ENCODE results near the gene GZF1.
A peak's percentile ranks its signal among the peaks of the same experiment; 100 is the strongest.
"Not testable (repeated sequence)": the region's sequence is repeated elsewhere in the genome, so short reads cannot be mapped to it uniquely, and the experiment has no call there.

Gene GZF1

DNA sequence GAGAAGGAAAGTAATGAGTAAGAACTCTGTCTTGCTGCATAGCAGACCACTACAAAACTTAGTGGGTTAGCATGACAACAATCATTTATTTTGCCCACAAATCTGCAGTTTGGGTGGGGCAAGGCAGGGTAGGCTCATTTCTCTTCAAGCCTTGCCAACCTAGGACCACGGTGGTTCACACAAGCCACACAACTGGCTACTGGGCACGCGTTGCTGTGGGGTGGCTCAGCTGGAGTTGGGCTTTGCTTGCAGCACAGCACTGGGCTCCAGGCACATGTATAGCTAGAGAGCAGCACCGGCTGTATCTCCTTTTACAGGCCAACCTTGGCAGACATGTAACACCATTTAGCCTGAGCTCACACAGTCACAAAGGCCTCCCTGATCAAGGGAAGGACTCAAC lies 16.0 kb upstream of the GZF1 start:
- DNase-seq (ENCODE audit: low read depth in 2 of 2) = no peak

DNA sequence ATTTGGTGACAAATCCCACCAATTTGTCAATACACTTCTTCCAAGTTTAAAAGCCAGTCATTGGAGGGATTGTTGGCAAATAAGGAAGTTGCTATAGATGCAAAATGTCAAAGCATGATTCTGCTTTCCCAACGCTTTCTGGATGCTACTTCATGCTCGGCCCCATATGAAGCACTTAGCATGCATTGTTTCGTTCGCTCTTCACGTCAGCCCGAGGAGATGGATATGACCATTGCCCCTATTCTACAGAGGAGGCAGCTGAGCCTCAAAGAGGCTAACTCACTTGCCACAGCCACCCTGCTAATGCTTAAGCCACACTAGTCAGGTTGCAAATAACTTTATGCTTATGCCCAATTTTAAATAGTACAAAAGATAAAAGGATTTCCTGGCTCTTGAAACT lies 14.2 kb upstream of the GZF1 start:
- DNase-seq (ENCODE audit: low read depth in 2 of 2) = no peak

DNA sequence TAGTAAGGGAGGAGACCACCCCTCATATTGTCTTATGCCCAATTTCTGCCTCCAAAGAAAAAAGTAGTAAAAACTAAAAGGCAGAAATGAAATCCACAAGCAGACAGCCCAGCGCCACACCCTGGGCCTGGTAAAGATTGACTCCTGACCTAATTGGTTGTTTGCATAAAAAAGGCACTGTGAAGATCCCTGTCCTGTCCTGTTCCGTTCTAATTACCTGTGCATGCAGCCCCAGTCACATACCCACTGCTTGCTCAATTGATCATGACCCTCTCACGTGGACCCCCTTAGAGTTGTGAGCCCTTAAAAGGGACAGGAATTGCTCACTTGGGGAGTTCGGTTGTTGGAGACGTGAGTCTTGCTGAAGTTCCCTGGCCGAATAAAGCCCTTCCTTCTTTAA lies 13.5 kb upstream of the GZF1 start:
- DNase-seq (ENCODE audit: low read depth in 2 of 2) = not testable (repeated sequence)

DNA sequence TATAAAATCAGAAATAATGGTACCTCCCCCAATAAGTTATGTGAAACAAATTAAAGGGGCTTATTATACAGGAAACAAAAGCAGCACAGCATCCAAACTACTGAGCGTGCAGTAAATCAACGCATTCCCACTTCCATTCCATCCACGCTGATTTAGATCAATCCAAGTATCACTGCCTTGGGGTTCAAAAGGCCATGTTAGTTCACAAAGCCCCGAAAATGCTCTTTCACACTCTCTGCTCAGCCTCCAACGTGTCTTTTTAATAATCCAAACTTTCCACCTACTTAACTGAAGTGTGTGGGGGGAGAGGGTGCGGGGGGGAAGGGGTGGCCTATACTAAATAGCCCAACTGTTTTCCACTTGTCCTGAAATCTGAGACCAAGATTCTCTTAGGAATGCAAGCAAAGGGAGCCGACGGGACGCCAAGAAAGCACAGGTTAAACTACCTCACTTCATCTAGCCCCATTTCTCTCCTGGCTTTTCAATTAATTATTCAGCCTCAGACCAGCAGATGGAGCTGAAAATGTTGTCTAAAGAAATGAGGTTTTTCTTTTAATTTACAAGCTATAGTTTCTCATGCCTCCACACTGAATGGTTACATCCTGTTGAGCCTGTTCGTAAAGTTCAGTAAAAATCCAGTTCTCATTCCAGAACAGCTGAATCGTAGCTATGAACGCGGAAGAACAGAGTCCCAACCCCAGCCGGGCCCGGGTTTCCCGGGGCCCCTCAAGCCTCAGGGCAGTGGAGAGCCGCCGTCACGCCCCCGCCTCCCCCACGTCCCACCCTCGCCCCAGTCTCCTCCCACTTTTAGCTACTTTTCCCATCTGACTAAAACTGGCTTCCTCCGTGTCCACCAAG lies 12.4 kb upstream of the GZF1 start:
- no peak for DNase-seq (ENCODE audit: low read depth in 2 of 2)

DNA sequence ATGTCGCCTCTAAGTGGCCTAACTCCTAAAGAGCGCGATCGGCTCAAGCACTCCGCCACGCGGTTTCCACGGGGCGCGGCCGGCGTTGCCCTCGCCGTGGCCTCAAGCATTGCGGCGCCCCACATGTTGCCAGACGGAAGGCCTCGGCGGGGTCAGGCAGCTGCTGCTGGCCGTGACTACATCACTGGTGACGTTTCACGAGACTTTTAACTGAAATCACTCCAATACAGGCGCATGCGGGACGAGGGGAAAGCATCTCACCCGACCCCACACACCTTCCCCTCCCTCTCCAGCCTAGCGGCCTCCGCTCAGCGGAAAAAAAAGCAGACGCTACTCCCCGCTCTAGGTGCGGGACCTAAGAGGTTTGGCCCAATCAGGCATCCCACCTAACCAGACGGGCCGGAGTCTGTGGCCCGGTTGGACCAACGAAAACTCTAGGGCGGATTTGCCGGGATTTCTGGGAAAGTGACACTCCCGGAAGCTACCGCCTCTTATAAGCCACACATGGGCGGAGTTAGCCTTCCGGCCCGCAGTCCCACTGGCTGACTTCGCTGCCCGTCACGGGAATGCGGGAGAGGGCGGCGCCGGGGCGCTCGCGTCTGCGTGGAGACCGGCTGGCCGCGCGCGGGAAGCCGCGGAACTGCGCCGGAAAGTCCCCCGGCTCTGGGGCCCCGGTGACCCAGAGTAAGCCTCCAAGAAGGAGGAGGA lies 11.6 kb upstream of the GZF1 start, which contains the start of gene NXT1:
TSS of gene NXT1 (plus strand) at position 596 of the 708 bp plus-strand sequence. CDS start 3,251 bp downstream, outside the sequence.
- DNase-seq (ENCODE audit: low read depth in 2 of 2) = peak; percentile 93

DNA sequence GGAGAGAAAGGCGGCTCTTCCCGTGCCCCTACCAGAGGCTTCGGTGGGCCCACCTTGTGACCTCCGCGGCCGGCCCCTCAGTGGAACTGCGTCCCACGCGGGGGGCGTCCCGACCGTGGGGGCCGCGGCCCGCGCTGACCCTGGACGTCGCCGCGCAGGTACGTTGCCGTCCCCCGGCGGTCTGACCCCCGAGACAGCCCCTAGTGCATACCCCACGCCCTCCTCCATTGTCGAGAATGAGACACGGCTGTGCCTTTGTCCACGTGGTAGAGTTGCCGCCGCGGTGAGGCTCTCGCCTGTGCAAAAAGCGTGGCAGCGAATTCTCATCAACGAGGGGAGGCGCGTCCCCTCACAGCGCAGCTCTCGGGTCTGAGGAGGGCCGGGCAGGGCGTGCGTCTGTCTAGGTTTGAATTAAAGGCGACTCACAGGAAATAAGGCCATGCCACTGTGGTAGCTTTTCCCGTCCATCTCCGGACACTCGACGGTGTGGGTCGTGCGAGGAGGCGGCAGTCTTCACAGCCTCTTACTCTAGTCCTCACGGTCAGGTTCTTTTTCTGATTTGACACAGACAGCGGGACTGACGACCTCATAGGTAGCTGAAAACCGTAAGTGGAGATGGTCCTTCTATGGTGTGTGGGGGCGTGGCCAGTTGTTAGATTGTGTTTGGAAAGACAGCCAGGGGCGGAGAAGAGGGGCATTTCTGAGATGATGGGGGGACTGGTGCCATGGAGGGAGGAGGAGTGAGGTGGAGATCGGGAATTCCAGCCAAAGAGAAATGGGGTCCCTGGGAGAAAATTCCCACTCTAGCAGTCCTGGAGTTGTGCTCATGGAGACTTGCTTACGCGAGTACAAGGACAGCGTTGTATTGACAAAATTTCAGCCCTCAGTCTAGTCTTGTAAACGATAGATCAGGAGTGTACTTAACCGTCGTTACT lies 10.8 kb upstream of the GZF1 start:
- peak; percentile 50 to 56 for DNase-seq (ENCODE audit: low read depth in 2 of 2)

DNA sequence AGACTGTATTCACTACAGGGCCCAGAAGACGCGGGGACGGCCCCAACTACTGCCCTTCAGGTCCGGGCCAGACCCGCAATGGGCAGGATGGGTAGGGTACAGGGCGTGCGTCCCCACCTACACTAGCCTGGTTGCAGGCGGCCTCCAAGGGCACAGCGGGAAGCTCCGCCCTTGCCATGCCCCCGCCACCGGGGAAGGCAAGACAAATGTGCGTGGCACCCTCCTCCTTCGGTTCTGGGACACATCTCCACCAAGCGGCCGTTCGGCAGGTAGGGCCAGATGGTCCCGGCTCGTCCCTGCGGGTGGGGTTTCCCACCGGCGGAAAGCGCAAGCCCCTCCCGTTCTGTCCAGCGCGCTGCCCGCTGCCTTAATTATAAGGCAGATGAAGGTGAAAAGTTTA lies 5.8 kb upstream of the GZF1 start:
- DNase-seq (ENCODE audit: low read depth in 2 of 2) = no peak

DNA sequence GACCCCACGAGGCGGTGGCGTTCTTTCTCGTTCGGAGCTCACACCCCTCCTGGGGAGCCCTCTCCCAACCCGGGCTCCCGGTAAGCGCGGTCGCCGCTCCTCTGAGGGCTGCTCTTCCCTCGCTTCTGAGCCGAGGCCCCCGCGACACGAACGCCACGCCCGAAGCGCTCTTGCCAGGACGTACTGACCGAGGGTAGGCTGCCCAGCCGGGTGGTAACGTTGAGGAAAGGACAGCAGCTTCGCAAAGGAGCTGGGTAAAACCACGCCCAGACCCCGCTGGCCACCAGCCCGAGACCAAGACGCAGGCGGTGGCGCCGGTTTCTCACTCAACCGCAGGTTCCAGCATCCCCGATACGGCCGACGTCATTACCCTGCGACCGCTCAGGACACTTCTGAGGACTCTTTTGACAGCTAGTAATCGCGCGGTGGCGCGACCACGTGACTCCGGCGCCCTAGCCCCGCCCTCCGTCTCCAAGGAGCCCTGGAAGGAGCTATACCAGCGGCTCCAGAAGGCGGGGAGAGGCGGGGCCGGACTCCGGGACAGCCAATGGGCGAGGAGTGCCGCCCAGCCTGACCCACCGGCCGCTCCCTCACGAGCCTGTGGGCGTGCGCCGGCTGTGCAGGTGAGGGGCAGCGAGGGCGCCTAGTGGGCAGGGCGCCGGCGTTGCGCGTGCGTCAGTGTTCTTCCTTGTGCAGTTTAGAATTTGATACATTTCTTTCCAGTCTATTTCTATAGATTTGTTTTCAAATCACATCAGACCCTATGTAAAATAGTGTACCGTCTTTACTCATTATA lies 4.0 kb upstream of the GZF1 start:
- peak; percentile 99 to 100 for DNase-seq (ENCODE audit: low read depth in 2 of 2)

DNA sequence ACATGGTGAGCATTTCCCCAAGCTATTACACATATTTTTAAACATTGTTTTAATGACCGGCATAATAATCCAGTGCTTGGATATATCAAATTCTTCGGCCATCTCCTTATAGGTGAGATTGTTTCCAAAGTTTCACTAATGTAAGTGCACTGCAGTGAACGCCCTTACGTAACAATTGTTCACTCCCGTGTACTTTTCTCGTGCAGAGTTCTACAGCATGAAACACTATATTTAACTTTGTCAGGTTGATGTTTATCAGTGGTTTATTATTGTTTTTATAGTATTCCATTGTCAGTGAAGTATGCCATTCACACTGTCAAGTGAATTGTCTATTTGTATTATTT lies 3.4 kb upstream of the GZF1 start:
- DNase-seq (ENCODE audit: low read depth in 2 of 2) = no peak

DNA sequence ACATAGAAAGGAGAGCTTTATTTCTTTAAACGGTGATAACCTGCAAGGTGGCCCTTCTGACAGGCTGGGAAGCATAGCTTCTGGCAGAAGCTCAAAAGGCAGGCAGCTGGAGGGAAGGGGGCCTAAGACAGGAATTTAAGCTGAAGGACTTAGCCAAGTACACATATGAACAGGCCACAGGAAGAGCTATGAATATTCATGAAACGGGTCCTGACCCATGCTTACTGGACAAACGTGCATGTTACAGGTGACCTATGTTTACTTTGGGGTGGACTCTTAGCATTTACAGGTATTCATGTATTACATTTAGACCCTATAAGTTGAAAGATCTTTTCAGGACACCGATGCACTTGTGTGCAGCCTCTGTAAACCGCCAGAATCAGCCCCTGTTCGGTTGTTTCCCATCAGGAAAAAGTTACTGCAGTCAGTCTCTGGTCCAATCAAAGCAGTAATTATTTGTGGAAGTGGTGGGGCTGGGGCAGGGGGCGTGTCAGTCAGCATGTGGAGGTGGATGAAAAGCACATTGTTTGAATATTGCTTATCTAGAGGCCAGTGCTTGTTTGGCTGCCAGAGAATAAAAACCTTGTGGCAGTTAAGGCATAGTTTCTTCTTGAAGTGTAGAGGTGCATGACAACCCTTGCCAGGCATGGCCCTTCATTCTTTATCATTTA lies 2.9 kb upstream of the GZF1 start:
- DNase-seq (ENCODE audit: low read depth in 2 of 2) = no peak

DNA sequence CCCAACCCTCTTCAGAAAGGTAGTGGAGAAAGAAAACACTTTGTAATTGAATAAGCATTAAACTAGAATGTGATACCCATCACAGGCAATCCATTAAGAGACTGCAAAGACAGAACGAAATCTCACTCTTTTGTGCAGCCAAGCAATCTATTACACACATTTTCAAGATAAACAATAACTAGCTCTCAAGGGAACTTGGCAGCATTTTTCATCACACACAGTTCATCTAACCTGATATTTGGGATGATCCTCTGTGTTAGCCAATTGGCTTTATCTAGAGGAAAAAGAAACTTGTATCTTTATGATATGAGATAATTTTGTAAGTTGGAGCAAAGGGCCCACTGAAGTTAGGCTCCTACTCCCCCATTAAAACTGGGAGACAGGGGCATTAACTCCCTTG lies 1.5 kb upstream of the GZF1 start:
- no peak for DNase-seq (ENCODE audit: low read depth in 2 of 2)

DNA sequence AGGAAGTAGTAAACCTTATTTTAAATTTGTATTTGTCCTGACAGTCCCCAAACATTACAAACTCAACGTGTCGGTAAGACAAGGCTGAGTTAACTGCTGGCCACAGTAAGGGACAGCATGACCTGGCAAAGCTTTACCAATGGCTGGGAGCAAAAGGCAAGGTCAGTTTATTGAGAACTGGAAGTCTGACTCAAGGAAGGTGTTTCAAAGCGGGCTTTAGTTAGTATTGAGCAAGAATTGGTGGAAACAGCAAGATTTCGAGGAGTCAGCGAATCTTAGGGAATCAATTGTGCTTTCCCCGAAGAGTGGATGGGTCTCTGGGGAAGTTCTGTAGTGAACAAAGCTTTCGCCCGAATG lies 885 bp upstream of the GZF1 start:
- no peak for DNase-seq (ENCODE audit: low read depth in 2 of 2)

DNA sequence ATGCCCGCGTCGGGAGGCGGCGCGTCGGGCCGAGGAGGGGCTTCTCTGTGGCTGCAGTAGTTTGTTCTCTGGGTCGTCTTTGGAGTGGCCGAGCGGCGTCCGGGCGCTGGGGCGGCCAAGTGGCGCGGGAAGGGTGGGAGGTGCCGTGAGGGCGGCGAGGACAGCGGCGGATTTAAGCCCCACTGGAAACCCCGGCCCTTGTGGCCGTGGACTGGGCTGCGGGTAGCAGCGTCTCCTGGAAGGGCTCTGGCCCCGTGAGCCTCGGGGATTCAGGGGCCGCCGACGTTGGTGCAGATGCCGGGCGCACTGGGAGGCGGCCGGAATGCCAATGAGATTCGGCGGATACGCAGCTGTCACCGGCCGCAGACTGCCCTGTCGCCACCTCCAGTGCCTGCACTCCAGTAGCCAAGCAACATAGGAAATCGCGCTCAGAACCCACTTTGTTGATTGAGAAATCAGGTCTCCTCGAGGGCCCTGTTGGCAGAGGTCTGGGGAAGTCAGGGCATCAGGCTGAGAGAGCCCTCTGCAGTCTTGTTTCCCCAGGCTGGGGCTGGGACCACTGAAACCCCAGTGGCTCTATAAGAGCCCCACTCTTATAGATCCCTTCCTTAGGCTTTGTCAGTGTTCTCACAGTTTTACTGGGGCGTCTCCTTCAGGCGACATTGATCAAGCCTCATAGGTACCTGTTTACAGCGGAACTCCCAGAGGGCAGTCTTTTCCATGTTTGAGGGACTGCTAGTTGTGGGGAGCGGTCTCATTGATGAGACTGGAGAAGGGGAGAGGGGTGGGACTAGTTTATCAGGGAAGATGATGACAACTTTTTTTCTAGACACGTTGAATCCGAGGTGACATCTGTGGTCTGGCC lies 642 bp downstream of the GZF1 start:
- DNase-seq (ENCODE audit: low read depth in 2 of 2) = no peak

DNA sequence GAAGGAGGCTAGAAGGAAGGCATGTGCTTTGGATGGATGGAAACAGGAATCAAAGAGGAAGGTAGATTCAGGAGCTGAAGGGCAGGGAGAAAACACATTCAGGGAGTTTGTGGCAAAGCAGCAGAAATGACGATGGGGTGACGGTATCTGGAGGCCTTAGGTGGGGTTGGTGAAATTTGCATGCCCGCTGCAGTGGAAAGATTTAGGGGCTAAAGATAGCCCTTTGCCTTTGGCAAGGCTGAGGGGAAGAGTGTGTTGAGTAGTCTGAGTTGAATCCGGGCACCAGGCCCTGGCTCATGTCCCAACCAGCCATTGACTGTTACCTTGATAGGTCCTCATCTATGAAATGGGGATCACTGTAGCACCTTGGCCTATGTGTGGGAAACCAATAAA lies 1.3 kb downstream of the GZF1 start:
- no peak for DNase-seq (ENCODE audit: low read depth in 2 of 2)

DNA sequence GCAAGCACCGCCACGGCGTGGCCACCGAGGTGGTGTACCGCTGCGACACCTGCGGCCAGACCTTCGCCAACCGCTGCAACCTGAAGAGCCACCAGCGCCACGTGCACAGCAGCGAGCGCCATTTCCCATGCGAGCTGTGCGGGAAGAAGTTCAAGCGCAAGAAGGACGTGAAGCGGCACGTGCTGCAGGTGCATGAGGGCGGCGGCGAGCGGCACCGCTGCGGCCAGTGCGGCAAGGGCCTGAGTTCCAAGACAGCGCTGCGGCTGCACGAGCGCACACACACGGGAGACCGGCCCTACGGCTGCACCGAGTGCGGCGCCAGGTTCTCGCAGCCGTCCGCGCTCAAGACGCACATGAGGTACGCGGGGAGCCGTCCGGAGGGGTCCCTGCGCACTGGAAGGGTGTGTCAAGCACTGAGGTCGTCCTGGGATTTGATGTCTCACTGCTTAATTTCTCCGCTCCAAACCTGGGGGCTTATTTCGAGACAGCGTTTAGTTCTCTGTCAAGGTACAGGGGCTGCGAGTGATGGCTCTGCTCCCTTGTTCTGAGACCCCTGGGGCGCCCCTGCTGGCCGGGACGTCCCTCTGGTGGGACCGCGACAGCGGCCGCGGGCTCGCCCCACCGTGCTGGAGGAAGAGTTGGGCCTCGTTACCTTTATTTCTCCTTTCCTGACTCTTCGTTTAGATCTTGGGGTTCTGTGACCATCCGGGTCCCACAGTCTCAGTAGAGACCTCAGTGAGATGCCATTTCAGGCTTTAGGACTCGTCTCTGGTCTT lies 3.6 kb downstream of the GZF1 start:
- no peak for DNase-seq (ENCODE audit: low read depth in 2 of 2)

DNA sequence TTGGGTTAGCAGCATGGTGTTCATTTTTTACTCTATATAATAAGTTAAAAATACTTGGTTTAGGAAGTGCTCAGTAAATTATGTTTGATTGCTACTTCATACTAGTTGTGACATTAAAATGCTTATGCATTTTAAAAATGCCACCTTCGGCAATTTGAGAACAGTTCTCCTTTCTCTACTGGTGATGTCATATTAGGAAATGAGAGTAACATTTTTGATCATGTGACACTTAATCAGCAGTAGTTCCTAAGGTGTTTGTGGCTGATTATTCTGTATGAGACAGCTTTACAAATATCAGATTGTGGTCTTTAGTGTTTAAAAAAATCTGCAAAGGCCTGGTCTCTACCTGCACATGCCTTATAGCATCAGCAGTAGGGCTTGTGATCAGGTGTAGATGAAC lies 4.4 kb downstream of the GZF1 start:
- no peak for DNase-seq (ENCODE audit: low read depth in 2 of 2)

DNA sequence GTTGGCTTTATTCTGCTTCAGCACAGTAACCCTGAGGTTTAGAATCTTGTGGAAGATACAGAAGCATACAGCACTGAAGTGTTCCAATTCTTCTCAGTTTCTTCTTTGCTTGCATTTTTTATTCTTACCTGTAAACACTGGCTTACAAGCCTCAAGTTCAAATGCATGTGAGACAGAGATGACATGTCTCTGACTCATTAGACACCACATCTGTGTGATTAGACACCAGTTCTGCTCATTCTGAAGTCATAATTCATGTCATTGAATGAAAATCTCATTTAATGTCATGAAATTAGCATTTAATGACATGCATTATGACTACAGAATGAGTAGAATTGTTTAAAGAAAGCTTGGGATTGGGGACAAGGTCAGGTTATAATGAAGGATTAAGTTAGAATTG lies 5.8 kb downstream of the GZF1 start:
- DNase-seq (ENCODE audit: low read depth in 2 of 2) = no peak

DNA sequence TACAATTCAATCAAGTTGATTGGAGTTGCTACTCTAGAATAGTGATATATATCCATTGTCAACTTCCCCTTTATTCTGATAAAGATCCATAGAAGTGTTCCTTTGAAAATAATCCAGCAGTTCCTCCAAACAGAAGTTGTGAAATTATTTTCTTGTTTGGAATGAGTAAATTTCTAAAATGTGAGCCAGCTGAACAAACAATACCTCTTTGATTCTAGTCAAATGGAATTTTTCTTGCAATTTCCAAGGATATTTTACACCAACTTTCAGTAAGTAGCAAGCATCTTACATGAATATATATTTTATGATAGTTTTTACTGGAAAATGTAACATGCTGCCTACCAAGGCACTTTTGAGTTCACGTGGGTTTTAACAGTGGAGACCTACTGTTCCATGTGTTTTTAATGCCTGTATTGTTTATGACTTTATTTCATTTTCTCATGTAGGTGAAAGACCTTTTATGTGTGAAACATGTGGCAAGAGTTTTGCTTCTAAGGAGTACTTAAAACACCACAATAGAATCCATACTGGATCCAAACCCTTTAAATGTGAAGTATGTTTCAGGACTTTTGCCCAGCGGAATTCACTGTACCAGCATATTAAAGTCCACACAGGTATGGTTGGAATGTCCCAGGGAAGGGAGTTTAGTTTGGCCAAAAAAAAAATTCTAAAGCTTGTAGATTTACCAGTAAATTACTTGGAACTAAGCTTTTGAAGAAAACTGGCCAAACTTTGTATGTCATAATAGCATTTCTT lies 6.5 kb downstream of the GZF1 start:
- no peak for DNase-seq (ENCODE audit: low read depth in 2 of 2)
